ENCODE results near the gene C11orf68.

Gene C11orf68

DNA sequence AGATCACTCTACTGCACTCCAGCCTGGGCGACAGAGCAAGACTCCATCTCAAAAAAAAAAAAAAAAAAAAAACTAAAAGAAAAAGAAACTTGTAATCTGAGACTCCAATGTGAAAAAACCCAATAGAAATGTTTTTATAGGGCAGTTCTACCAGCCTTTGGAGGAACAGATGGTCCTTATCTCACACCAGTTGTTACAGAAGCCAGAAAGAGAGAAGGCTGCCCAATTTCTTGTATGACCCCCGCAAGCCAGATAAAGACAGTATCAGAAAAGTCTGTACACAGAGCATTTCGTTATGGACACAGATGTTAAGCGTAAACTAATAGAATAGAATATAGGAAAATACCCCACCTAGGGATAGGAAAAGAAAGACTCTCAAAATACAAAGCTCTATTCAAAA is 15.2 kb upstream of the C11orf68 start:
- H3K27ac ChIP-seq, result no peak overlapping the region
- no peak overlapping the region for H3K9ac ChIP-seq (ENCODE audit: insufficient read length)
- H3K9me3 ChIP-seq (ENCODE audit: low read depth, low read length), result no peaks in the 10 kb centered on the region
- no peak for TF ChIP-seq FOXP2 (optimal IDR thresholded peaks at IDR 0.05; ENCODE audit: control extremely low read depth, extremely low read length, insufficient read depth)
- no peak for TF ChIP-seq EZH2 (IDR thresholded peaks at IDR 0.05)
- no peak for TF ChIP-seq POLR2AphosphoS5 (IDR thresholded peaks at IDR 0.05; ENCODE audit: borderline replicate concordance, low read depth, low read length)
- no peak overlapping the region for H3K4me3 ChIP-seq
- no peaks in the 10 kb centered on the region for H3K36me3 ChIP-seq (ENCODE audit: insufficient read depth, low read length)
- DNase-seq (ENCODE audit: low read depth, low spot score), result no peak

DNA sequence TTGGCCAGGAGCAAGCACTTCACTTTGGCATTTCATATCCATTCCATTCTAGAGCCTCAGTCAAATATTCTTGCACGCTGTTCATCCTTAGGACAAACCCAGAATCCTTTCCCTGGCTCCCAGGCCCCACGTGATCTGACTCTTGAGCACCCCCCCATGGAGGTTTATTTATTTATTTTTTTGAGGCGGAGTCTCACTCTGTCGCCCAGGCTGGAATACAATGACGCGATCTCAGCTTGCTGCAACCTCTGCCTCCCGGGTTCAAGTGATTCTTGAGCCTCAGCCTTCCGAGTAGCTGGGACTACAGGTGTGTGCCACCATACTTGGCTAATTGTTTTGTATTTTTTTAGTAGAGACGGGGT is 13.7 kb upstream of the C11orf68 start:
- Histone ChIP-seq H3K36me3 (ENCODE audit: insufficient read depth, low read length) (no peaks in the 10 kb centered on the region), H3K27ac (no peak overlapping the region), H3K9me3 (ENCODE audit: low read depth, low read length) (no peaks in the 10 kb centered on the region), H3K4me3 (no peak overlapping the region), H3K9ac (ENCODE audit: insufficient read length) (no peak overlapping the region)
- no peak for TF ChIP-seq POLR2AphosphoS5 (IDR thresholded peaks at IDR 0.05; ENCODE audit: borderline replicate concordance, low read depth, low read length)
- TF ChIP-seq EZH2 (IDR thresholded peaks at IDR 0.05), result no peak
- no peak for TF ChIP-seq FOXP2 (optimal IDR thresholded peaks at IDR 0.05; ENCODE audit: control extremely low read depth, extremely low read length, insufficient read depth)
- no peak for DNase-seq (ENCODE audit: low read depth, low spot score)

DNA sequence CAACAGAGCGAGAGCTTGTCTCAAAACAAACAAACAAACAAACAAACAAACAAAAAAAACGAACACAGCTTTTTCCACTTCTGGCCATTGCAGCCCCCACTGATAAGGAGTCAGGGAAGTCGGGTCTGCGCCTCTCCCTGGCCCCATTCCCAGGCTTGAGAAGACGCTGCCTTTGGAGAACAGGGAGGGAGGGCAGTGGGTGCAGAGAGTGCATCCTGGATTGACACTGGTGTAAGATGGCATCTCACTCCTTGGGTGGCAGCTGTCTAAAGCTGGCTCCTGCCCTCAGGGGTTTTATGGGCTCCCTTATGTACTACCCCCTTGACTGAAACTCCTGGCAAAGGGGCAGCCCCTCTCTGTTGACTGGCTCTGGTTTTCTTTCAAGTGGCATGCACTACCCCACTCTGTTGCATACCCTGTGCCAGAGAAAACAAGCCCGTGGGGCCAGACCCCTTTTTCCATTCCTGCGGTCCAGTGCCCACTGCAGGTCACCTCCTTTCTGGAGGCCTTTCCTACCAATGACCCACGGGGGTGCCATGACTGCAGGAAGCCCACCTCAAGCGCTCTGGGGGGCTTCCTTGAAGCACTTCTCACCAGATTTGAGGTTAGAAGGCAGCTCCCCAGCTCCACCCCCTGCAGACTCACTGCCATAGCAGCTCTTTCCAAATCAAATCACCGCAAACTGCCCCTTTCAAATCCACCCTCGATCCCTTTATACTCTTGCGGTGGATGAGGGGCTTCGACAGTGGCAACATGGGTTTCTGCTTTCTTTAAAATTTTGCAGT is 13.1 kb upstream of the C11orf68 start:
- no peak for DNase-seq (ENCODE audit: low read depth, low spot score)
- no peak for TF ChIP-seq FOXP2 (optimal IDR thresholded peaks at IDR 0.05; ENCODE audit: control extremely low read depth, extremely low read length, insufficient read depth)
- no peak for TF ChIP-seq EZH2 (IDR thresholded peaks at IDR 0.05)
- no peak for TF ChIP-seq POLR2AphosphoS5 (IDR thresholded peaks at IDR 0.05; ENCODE audit: borderline replicate concordance, low read depth, low read length)
- H3K4me3 ChIP-seq, result no peak overlapping the region
- H3K9ac ChIP-seq (ENCODE audit: insufficient read length), result no peak overlapping the region
- no peaks in the 10 kb centered on the region for H3K9me3 ChIP-seq (ENCODE audit: low read depth, low read length)
- H3K36me3 ChIP-seq (ENCODE audit: insufficient read depth, low read length), result no peaks in the 10 kb centered on the region
- H3K27ac ChIP-seq, result no peak overlapping the region

DNA sequence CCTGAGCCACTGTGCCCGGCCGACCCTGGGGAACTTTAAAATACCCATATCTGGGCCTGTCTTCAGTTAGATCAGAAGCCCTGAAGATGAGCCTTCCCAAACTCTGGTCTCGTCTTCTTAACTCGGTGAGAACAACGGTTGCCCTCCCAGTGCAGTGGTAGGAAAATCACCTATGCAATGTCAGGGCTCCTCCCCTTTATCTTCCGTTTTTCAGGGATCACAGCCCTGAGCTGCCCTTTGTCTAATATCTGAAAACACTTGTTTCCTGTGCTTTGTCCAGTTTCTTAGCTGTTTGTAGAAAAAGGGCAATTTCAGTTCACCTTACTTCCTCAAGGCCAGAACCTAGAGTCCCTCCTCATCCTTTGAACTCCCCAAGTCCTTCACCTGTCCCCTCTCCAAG is 9.8 kb upstream of the C11orf68 start:
- no peak for DNase-seq (ENCODE audit: low read depth, low spot score)
- no peaks in the 10 kb centered on the region for H3K9me3 ChIP-seq (ENCODE audit: low read depth, low read length)
- no peaks in the 10 kb centered on the region for H3K36me3 ChIP-seq (ENCODE audit: insufficient read depth, low read length)
- no peak overlapping the region for H3K9ac ChIP-seq (ENCODE audit: insufficient read length)
- H3K27ac ChIP-seq, result no peak overlapping the region
- TF ChIP-seq FOXP2 (optimal IDR thresholded peaks at IDR 0.05; ENCODE audit: control extremely low read depth, extremely low read length, insufficient read depth), result no peak
- TF ChIP-seq POLR2AphosphoS5 (IDR thresholded peaks at IDR 0.05; ENCODE audit: borderline replicate concordance, low read depth, low read length), result no peak
- H3K4me3 ChIP-seq, result no peak overlapping the region

DNA sequence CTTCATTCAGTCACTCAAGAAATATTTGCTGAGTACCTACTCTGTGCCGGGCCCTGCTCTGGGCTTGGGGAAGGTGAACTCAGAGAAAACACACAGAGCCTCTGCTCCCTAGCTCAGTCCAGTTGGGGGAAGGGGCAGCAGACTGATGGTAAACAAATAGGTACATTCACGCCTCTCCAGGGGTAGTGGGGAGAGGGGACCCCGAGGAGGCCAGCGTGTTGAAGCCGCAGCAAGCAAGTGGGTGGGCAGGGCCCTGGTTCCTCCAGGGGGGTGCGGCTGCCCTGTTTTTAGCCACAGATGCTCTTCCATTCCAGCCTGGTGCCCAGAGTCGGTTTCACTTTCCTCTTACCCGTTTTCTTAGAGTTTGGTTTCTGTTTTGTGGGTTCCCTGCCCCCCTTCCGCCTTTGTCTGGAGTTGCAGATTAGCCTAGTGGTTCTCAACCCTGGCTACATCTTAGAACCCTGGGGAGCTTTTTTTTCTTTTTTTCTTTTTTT is 9.1 kb upstream of the C11orf68 start:
- Histone ChIP-seq H3K27ac (no peak overlapping the region), H3K36me3 (ENCODE audit: insufficient read depth, low read length) (no peaks in the 10 kb centered on the region), H3K9ac (ENCODE audit: insufficient read length) (no peak overlapping the region), H3K4me3 (no peak overlapping the region), H3K9me3 (ENCODE audit: low read depth, low read length) (no peaks in the 10 kb centered on the region)
- TF ChIP-seq EZH2 (IDR thresholded peaks at IDR 0.05) (no peak), POLR2AphosphoS5 (IDR thresholded peaks at IDR 0.05; ENCODE audit: borderline replicate concordance, low read depth, low read length) (no peak), FOXP2 (optimal IDR thresholded peaks at IDR 0.05; ENCODE audit: control extremely low read depth, extremely low read length, insufficient read depth) (no peak)
- DNase-seq (ENCODE audit: low read depth, low spot score), result no peak

DNA sequence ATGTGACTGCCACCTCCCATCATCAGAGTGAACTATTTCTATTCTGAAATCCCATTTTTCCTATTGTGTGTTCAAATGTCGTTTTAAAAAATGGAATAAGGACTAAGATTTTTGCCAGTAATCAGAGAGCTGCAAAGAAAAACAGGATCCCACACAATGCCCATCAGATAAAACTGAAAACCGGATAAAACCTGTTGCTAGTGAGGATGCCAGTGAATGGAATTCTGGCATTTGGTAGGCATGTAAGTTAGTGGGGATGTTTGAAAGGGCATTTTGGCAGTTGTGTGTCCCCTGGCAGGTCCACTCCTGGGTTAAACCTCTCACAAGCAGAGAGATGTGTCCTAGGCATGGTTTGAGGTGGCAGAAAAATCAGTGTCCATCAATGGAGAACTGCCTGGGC is 6.5 kb upstream of the C11orf68 start:
- H3K9me3 ChIP-seq (ENCODE audit: low read depth, low read length), result no peaks in the 10 kb centered on the region
- no peak for DNase-seq (ENCODE audit: low read depth, low spot score)
- H3K27ac ChIP-seq, result no peak overlapping the region
- TF ChIP-seq FOXP2 (optimal IDR thresholded peaks at IDR 0.05; ENCODE audit: control extremely low read depth, extremely low read length, insufficient read depth) (no peak), POLR2AphosphoS5 (IDR thresholded peaks at IDR 0.05; ENCODE audit: borderline replicate concordance, low read depth, low read length) (no peak), EZH2 (IDR thresholded peaks at IDR 0.05) (no peak)
- no peak overlapping the region for H3K4me3 ChIP-seq
- H3K36me3 ChIP-seq (ENCODE audit: insufficient read depth, low read length), result no peaks in the 10 kb centered on the region; the same call in 1 of the 2 replicates
- H3K9ac ChIP-seq (ENCODE audit: insufficient read length), result no peak overlapping the region

DNA sequence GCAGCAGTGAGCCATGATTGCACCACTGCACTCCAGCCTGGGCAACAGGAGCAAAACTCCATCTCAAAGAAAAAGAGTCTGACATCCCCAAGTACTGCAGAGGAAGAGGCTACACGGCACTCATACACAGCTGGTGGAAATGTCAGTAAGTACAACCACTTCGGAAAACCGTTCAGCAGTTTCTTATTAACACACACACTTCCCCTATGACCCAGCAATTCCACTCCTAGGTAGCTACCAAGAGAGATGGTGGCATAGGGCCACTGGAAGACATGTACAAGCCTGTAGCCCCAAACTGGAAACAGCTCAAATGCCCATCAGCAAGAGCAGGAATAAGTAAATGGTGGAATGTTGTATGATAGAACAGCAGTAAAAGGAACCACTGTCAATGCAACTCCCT is 3.7 kb upstream of the C11orf68 start:
- Histone ChIP-seq H3K27ac (no peak overlapping the region), H3K36me3 (ENCODE audit: insufficient read depth, low read length) (no peaks in the 10 kb centered on the region; the same call in 1 of the 2 replicates), H3K9me3 (ENCODE audit: low read depth, low read length) (no peaks in the 10 kb centered on the region), H3K9ac (ENCODE audit: insufficient read length) (no peak overlapping the region), H3K4me3 (no peak overlapping the region)
- no peak for TF ChIP-seq EZH2 (IDR thresholded peaks at IDR 0.05)
- no peak for TF ChIP-seq POLR2AphosphoS5 (IDR thresholded peaks at IDR 0.05; ENCODE audit: borderline replicate concordance, low read depth, low read length)
- TF ChIP-seq FOXP2 (optimal IDR thresholded peaks at IDR 0.05; ENCODE audit: control extremely low read depth, extremely low read length, insufficient read depth), result no peak
- no peak for DNase-seq (ENCODE audit: low read depth, low spot score)

DNA sequence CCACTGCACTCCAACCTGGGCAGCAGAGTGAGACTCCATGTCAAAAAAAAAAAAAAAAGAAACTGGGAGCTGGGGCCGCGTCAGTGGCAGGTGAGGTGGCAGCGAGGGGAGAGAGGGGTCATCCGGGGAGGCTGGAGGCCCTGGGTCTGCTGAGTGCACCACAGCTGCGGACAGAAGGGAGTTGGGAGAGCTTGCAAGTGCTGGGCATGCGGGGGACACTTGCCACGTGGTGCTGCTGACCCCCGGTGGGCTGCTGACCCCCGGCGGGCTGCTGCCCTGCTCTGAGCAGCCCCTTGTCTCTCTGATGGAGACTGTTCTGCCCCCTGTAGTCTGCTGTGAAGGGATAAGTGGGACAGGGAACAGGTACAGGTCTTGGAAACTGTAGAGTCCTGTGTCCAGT is 3.0 kb upstream of the C11orf68 start:
- no peak overlapping the region for H3K4me3 ChIP-seq
- no peak for TF ChIP-seq FOXP2 (optimal IDR thresholded peaks at IDR 0.05; ENCODE audit: control extremely low read depth, extremely low read length, insufficient read depth)
- no peak for TF ChIP-seq POLR2AphosphoS5 (IDR thresholded peaks at IDR 0.05; ENCODE audit: borderline replicate concordance, low read depth, low read length)
- no peak for TF ChIP-seq EZH2 (IDR thresholded peaks at IDR 0.05)
- H3K9ac ChIP-seq (ENCODE audit: insufficient read length), result no peak overlapping the region
- no peaks in the 10 kb centered on the region for H3K9me3 ChIP-seq (ENCODE audit: low read depth, low read length)
- no peak for DNase-seq (ENCODE audit: low read depth, low spot score)
- H3K27ac ChIP-seq, result no peak overlapping the region
- H3K36me3 ChIP-seq (ENCODE audit: insufficient read depth, low read length), result no peaks in the 10 kb centered on the region; the same call in 1 of the 2 replicates
